Inflammatory macrophage treated with lipopolysaccharide for 4 hours (primary cell): ENCODE data around the gene PLCD3.
A peak's percentile ranks its signal among the peaks of the same experiment; 100 is the strongest.

Experiments used
- DNase-seq: peaks from one replicate; pipeline ENCODE4 v3.0.0-alpha.2; 2020

Gene PLCD3

GRCh38 chr17:45149037-45149668 lies 16.8 kb upstream of the PLCD3 start:
- peak; percentile 75 for DNase-seq

GRCh38 chr17:45148183-45149036 lies 16.1 kb upstream of the PLCD3 start, which contains the start of gene HEXIM1:
Gene HEXIM1, plus strand, starts transcription at chr17:45148475. Its CDS starts 716 bp downstream, at chr17:45149191.
- DNase-seq: peak; percentile 100

- DNase-seq: peak; percentile 93
These were observed 15.4 kb upstream of the PLCD3 start for GRCh38 chr17:45147581-45148182.

- DNase-seq: peak; percentile 51
These were observed 14.7 kb upstream of the PLCD3 start for GRCh38 chr17:45146890-45147580.

- no peak for DNase-seq
These were observed 14.2 kb upstream of the PLCD3 start for GRCh38 chr17:45146592-45146889.

GRCh38 chr17:45146166-45146565 lies 13.9 kb upstream of the PLCD3 start:
- DNase-seq: no peak

GRCh38 chr17:45145035-45145389 lies 12.7 kb upstream of the PLCD3 start:
- DNase-seq: no peak

- no peak for DNase-seq
These were observed 12.1 kb upstream of the PLCD3 start for GRCh38 chr17:45144199-45145034.

- no peak for DNase-seq
These were observed 11.5 kb upstream of the PLCD3 start for GRCh38 chr17:45143767-45144198.

GRCh38 chr17:45143094-45143670 lies 10.9 kb upstream of the PLCD3 start:
- DNase-seq: no peak

GRCh38 chr17:45139533-45139920 lies 7.2 kb upstream of the PLCD3 start:
- no peak for DNase-seq

- no peak for DNase-seq
These were observed 6.7 kb upstream of the PLCD3 start for GRCh38 chr17:45138911-45139532.

GRCh38 chr17:45137561-45138305 lies 5.4 kb upstream of the PLCD3 start:
- no peak for DNase-seq

GRCh38 chr17:45136846-45137560 lies 4.7 kb upstream of the PLCD3 start:
- DNase-seq: no peak

- DNase-seq: no peak
These were observed 3.9 kb upstream of the PLCD3 start for GRCh38 chr17:45135978-45136791.

GRCh38 chr17:45135192-45135977 lies 3.1 kb upstream of the PLCD3 start, which contains the start of gene ACBD4:
Gene ACBD4, plus strand, starts transcription at chr17:45135687. Its CDS starts 458 bp downstream, at chr17:45136145.
- peak; percentile 98 for DNase-seq

- peak; percentile 77 for DNase-seq
These were observed 503 bp upstream of the PLCD3 start for GRCh38 chr17:45132572-45133463.
